ENCODE measurements around the gene PIK3C3.

The PIK3C3 gene

GRCh38 chr18:42114310-42114943, 159.4 kb downstream of the PIK3C3 start:
- DNase-seq: peak in 52 of 56 donors; percentile 0 to 84 (median 38)

GRCh38 chr18:42126586-42126985, 171.6 kb downstream of the PIK3C3 start:
- no peak for DNase-seq

- DNase-seq: no peak
Observed at GRCh38 chr18:42131066-42131929, 176.3 kb downstream of the PIK3C3 start.

GRCh38 chr18:42131930-42132244, 176.9 kb downstream of the PIK3C3 start:
- DNase-seq: no peak
